ENCODE measurements around the gene FMNL2. TPM values are rescaled to one million over a fixed set of nuclear protein-coding genes. Genes with fewer than 3 reads are reported as not detected.

The FMNL2 gene
- total RNA-seq, 1 donor from 2014 or later, result 12.0 TPM

GRCh38 chr2:152644189-152644873 lies 309.4 kb downstream of the FMNL2 start:
- no peak overlapping the region for H3K4me3 ChIP-seq
- no peak for DNase-seq (ENCODE audit: low spot score in 2 of 2)
- H3K27ac ChIP-seq, result no peak overlapping the region
- H3K27me3 ChIP-seq, result no peaks in the 10 kb centered on the region
- H3K4me1 ChIP-seq, result peaks cover 0 to 3% of the 10 kb centered on the region in 2 donors
- peaks cover 42 to 50% of the 10 kb centered on the region in 2 donors for H3K36me3 ChIP-seq
- intact Hi-C loops (cut with DNase I), result no loop called here
- H3K9me3 ChIP-seq, result no peaks in the 10 kb centered on the region
- no peak for TF ChIP-seq CTCF (IDR thresholded peaks at IDR 0.05)

GRCh38 chr2:152646264-152646663 lies 311.3 kb downstream of the FMNL2 start:
- no peak overlapping the region for H3K4me3 ChIP-seq
- H3K4me1 ChIP-seq, result peaks cover 0 to 3% of the 10 kb centered on the region in 2 donors
- H3K27ac ChIP-seq, result peak overlapping the region; percentile 8 to 49
- no peaks in the 10 kb centered on the region for H3K9me3 ChIP-seq
- H3K27me3 ChIP-seq, result no peaks in the 10 kb centered on the region
- TF ChIP-seq CTCF (IDR thresholded peaks at IDR 0.05), result no peak
- intact Hi-C loops (cut with DNase I), result no loop called here
- DNase-seq (ENCODE audit: low spot score in 2 of 2), result no peak
- peaks cover 23 to 31% of the 10 kb centered on the region in 2 donors for H3K36me3 ChIP-seq

GRCh38 chr2:152646775-152647174 lies 311.8 kb downstream of the FMNL2 start:
- intact Hi-C loops (cut with DNase I), result no loop called here
- TF ChIP-seq CTCF (IDR thresholded peaks at IDR 0.05), result no peak
- Histone ChIP-seq H3K27me3 (no peaks in the 10 kb centered on the region), H3K36me3 (peaks cover 18 to 27% of the 10 kb centered on the region in 2 donors), H3K27ac (peak overlapping the region; percentile 8 to 49), H3K4me1 (peaks cover 0 to 3% of the 10 kb centered on the region in 2 donors), H3K4me3 (no peak overlapping the region), H3K9me3 (no peaks in the 10 kb centered on the region)
- DNase-seq (ENCODE audit: low spot score in 2 of 2), result no peak

- Histone ChIP-seq H3K9me3 (no peaks in the 10 kb centered on the region), H3K36me3 (peaks cover 12 to 28% of the 10 kb centered on the region in 2 donors), H3K4me1 (peaks cover 0 to 3% of the 10 kb centered on the region in 2 donors), H3K27ac (no peak overlapping the region), H3K27me3 (no peaks in the 10 kb centered on the region), H3K4me3 (no peak overlapping the region)
- intact Hi-C loops (cut with DNase I), result no loop called here
- no peak for DNase-seq (ENCODE audit: low spot score in 2 of 2)
- TF ChIP-seq CTCF (IDR thresholded peaks at IDR 0.05), result no peak
These were observed 312.6 kb downstream of the FMNL2 start for GRCh38 chr2:152647552-152647951.

- intact Hi-C loops (cut with DNase I), result no loop called here
- H3K9me3 ChIP-seq, result no peaks in the 10 kb centered on the region
- no peak for DNase-seq (ENCODE audit: low spot score in 2 of 2)
- TF ChIP-seq CTCF (IDR thresholded peaks at IDR 0.05), result peak in 1 of 3 experiments; percentile 18
- H3K27ac ChIP-seq, result no peak overlapping the region
- H3K4me3 ChIP-seq, result no peak overlapping the region
- H3K4me1 ChIP-seq, result peaks cover 0 to 3% of the 10 kb centered on the region in 2 donors
- peaks cover 7 to 24% of the 10 kb centered on the region in 2 donors for H3K36me3 ChIP-seq
- no peaks in the 10 kb centered on the region for H3K27me3 ChIP-seq
These were observed 313.4 kb downstream of the FMNL2 start for GRCh38 chr2:152648336-152648735.
